Measurements from ENCODE around the gene SYCE1.

DNA sequence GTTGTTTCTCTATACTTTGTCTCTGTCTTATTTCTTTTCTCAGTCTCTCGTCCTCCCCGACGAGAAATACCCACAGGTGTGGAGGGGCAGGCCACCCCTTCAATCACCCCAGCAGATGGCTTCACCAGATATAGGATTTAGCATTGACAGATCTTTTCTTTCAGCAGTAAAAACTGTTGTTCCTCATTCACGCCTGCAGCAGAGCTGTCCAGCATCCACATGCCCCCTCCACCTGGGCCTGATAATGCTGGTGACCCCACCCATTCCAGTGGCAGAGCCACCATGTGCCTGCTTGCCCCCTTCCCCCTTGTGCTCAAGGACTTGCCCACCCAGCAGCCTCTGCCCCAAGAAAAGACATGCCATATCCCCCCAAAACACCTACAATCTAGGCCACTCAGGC, 45.7 kb upstream of the SYCE1 start:
- no peak for TF ChIP-seq EGR1 (IDR thresholded peaks at IDR 0.05; ENCODE audit: low read depth in 2 of 2)
- TF ChIP-seq, protein P1, sequence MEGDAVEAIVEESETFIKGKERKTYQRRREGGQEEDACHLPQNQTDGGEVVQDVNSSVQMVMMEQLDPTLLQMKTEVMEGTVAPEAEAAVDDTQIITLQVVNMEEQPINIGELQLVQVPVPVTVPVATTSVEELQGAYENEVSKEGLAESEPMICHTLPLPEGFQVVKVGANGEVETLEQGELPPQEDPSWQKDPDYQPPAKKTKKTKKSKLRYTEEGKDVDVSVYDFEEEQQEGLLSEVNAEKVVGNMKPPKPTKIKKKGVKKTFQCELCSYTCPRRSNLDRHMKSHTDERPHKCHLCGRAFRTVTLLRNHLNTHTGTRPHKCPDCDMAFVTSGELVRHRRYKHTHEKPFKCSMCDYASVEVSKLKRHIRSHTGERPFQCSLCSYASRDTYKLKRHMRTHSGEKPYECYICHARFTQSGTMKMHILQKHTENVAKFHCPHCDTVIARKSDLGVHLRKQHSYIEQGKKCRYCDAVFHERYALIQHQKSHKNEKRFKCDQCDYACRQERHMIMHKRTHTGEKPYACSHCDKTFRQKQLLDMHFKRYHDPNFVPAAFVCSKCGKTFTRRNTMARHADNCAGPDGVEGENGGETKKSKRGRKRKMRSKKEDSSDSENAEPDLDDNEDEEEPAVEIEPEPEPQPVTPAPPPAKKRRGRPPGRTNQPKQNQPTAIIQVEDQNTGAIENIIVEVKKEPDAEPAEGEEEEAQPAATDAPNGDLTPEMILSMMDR (IDR thresholded peaks at IDR 0.05; ENCODE audit: low read depth, low read length, missing input control): no peak
- no peak for TF ChIP-seq JUND (IDR thresholded peaks at IDR 0.05)
- TF ChIP-seq, protein P2, sequence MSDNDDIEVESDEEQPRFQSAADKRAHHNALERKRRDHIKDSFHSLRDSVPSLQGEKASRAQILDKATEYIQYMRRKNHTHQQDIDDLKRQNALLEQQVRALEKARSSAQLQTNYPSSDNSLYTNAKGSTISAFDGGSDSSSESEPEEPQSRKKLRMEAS (IDR thresholded peaks at IDR 0.05): no peak
- TF ChIP-seq, protein P3, sequence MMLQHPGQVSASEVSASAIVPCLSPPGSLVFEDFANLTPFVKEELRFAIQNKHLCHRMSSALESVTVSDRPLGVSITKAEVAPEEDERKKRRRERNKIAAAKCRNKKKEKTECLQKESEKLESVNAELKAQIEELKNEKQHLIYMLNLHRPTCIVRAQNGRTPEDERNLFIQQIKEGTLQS (IDR thresholded peaks at IDR 0.05): no peak
- TF ChIP-seq, protein P4, sequence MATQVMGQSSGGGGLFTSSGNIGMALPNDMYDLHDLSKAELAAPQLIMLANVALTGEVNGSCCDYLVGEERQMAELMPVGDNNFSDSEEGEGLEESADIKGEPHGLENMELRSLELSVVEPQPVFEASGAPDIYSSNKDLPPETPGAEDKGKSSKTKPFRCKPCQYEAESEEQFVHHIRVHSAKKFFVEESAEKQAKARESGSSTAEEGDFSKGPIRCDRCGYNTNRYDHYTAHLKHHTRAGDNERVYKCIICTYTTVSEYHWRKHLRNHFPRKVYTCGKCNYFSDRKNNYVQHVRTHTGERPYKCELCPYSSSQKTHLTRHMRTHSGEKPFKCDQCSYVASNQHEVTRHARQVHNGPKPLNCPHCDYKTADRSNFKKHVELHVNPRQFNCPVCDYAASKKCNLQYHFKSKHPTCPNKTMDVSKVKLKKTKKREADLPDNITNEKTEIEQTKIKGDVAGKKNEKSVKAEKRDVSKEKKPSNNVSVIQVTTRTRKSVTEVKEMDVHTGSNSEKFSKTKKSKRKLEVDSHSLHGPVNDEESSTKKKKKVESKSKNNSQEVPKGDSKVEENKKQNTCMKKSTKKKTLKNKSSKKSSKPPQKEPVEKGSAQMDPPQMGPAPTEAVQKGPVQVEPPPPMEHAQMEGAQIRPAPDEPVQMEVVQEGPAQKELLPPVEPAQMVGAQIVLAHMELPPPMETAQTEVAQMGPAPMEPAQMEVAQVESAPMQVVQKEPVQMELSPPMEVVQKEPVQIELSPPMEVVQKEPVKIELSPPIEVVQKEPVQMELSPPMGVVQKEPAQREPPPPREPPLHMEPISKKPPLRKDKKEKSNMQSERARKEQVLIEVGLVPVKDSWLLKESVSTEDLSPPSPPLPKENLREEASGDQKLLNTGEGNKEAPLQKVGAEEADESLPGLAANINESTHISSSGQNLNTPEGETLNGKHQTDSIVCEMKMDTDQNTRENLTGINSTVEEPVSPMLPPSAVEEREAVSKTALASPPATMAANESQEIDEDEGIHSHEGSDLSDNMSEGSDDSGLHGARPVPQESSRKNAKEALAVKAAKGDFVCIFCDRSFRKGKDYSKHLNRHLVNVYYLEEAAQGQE (IDR thresholded peaks at IDR 0.05): no peak
- no peak for TF ChIP-seq GABPA (IDR thresholded peaks at IDR 0.05 in 1 of 2, conservative IDR thresholded peaks at IDR 0.05 in 1 of 2)
- no peak for TF ChIP-seq SP1 (IDR thresholded peaks at IDR 0.05)
- TF ChIP-seq YY1 (IDR thresholded peaks at IDR 0.05): no peak
- TF ChIP-seq TAF1 (conservative IDR thresholded peaks at IDR 0.05): no peak
- TF ChIP-seq HNF4A (conservative IDR thresholded peaks at IDR 0.05): no peak
- no peak for TF ChIP-seq HNF4G (IDR thresholded peaks at IDR 0.05)
- no peak for TF ChIP-seq FOXA1 (IDR thresholded peaks at IDR 0.05)

All from liver (tissue), 3 donors.